Measurements from ENCODE around the gene APOD.
"Not testable (repeated sequence)": the region's sequence is repeated elsewhere in the genome, so short reads cannot be mapped to it uniquely, and the experiment has no call there.

APOD gene

DNA sequence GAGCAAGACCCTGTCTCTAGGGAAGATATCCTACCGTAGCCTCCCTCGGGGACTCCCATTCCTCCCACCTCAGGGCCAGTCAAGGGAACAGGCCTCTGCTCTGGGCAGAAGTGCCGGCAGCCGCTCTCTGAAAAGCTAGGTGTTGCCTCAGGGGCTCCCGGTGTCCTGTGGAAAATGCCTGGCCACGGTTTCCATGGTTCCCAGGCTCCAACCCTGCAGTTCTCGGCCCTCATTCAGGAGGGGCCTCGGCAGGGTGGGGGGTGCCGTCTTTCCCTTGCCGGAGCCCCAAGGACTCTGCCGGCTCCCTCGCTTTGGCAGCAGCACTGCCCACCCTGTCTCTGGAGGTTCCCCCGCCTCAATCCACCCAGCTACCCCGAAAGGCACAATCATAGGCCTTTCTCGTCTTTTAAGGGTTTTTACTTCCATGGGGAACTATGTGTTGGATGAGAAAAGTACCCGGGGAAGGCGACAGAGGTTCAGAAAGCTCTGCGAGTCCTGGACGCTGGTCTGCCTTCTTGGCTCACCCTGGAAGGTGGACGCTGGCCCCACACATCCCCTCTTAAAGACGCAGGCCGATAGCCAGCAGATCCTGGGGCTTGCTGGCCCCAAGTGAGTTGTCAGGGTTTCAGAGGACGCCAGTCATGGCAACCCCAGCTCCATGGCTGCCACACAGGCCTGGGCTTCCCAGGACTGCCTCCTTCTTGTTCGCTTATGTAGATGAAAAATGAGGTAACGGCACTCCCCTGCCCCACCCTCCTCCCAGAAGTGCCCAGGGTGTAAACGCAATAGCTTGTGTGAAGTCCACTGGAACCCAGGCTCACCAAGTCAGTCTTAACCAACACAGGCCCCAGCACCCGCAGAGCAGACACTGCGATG, 34.3 kb upstream of the APOD start:
- DNase-seq: not testable (repeated sequence)

DNA sequence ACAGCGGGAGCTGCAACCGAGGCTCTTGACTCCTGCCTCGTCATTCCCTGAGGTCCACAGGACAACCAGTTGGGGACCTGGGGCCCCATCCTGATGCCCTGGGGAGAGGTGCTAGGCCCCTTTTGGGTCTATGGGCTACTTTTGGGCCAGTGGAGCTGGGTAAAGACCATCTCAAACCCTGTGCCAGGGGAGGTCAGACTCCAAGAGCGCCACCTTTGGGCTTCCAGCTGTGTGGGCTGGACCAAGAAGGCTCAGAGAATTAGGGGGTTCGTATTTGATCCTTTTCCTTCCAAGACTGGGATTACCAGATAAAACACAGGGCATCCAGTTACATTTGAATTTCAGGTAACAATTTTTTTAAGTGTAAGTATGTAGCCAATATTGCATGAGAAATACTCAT, 33.4 kb upstream of the APOD start:
- not testable (repeated sequence) for DNase-seq

DNA sequence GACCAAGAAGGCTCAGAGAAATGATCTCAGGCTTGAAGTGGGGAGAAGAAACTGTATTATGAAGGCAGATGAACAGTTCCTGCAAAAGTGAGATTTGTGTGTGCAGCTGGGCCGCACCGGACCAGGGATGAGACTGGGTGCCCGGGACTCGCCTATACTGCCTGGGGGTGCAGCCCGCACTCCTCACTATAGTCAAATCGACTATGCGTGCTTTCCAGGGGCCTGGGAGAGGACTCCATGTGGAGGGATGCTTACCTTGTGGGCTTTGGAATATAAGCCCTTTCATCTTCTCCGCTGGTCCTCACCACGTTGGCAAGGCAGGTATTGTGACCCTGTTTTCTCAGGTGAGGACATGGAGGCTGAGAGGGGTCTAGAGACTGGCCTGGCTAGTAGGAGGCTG, 32.9 kb upstream of the APOD start:
- no peak for DNase-seq

DNA sequence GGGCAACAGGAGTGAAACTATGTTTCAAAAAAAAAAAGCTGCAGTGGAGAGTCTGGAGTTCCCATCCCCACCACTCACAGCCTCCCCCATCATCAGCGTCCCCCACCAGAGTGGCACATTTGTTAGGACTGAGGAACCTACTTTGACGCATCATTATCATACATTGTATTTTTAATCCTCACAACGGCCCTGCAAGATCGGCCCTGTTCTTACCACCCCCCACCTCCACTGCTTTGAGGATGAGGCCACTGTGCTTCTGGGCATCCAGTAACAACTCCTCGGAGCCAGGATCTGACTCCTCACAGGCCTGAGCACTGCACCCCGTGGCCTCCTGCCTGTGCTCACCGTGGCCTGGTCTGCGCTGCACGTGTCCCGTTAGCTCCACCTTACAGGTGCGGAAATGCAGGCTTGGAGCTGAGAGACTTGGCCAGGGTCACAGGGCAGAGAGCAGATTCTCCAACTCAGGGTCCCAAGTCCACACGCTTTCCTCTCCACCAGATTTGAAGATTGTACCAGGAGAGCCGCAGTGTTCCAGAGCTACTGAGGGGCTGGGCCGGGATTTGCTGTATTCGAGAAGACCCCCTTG, 32.3 kb upstream of the APOD start:
- not testable (repeated sequence) for DNase-seq

DNA sequence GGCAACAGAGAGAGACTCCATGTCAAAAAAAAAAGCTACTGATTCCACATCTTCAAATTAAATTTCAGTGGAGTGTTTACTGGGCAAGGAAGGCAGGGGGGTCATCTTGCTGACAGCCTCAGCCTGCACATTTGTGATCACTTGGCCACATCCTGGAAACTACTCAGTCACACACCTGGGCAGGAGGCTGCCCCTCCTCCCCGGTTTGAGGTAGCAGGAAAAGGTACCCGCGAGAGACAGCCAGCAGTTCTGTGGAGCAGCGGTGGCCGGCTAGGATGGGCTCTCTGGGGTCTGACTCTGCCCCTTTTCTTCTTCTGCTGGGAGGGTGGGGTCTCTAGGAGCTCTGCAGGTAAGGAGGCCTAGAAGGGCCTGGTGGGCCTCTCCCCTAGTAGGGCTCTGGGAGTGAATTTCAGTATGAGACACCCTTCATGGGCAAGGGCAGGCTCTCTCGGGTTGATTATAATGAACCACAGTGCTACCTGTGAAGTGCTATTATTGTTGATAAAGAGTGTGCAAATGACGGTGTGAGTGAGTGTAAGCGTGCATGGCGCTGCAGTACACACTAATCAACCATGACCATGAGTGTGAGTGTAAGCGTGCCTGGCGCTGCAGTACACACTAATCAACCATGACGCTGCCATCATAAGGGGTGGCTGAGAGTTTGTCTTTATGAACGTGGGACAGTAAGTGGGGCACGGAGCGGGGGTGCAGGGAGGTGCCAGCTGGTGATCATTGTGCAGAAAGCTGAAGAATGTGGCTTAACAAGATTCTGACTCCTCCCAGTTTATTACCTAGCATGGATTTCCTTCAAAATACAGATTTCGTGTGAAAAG, 31.1 kb upstream of the APOD start:
- DNase-seq: not testable (repeated sequence)

DNA sequence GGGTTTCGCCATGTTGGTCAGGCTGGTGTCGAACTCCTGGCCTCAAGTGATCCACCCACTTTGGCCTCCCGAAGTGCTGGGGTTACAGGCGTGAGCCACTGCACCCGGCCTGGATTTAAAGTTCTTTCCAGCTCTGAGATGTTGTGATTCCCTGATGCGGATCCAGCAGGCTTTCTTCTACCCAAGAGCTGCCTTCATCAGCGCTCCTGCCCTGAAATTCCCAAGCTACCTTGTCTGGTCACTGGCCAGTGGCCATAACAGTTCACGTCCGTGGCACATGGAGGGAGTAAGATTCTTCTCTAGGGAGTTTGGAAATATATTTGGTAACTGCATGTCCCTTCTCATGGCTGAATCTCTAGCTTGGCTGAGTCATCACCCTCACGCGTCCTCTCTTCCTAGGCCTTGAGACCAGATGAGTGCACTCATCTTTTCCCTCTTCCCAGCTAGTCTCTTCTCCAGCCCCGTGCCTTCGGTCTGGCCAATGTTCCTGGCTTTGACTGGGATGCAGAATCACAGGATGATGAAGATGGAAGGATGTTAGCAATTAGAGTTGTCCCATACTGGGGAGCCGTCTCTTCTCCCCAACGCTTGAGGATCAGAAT, 29.8 kb upstream of the APOD start:
- DNase-seq: no peak

DNA sequence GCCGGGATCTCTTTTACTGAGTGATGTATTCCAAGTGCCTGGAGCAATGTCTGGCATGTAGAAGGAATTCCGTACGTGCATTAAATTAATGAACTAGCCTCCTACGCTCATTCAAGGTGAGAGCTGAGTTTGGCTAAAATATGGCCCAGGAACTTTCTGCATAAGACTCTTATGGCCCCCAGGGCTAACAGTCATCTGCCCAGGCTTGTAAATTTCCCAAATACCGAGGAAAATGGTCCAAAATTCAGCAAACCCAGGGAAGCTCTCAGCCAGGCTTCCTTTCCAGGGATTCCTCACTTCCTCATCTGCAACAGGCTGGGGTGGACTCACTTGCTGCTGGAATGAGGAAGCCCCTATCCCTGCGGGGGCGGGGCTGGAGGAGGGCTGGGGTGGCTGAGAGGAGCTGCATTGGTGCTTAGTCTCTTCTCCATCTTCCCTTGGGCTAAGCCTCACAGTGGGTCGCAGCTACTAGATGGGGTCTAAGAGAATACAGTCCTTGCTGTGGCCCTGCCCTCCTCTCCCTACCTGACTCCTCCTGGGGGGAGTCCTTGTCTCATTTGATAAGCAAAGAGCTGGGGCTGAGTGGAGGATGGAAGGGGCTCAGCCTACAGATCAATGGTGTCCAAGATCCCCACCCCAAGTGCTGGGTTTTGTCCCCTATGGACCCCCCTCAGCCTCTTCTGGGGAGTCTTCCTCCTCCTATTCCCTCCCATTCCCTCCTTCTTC, 28.5 kb upstream of the APOD start:
- no peak for DNase-seq

DNA sequence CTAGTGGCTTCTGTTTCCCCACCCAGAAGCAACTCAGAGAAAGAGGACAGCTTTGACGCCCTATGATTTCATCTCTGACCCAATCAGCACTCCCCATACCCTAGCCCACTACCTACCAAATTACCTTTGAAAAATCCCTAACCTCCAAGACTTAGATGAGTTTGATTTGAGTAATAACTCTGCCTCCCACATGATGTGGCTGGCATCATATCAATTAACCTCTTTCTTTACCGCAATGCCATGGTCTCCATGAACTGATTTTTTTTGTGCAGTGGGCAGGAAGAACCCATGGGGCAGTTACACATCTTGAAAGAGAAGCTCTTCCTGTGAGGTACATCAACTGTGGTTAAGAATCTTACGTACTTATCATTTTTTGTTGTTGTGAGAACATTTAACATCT, 25.5 kb upstream of the APOD start:
- no peak for DNase-seq

DNA sequence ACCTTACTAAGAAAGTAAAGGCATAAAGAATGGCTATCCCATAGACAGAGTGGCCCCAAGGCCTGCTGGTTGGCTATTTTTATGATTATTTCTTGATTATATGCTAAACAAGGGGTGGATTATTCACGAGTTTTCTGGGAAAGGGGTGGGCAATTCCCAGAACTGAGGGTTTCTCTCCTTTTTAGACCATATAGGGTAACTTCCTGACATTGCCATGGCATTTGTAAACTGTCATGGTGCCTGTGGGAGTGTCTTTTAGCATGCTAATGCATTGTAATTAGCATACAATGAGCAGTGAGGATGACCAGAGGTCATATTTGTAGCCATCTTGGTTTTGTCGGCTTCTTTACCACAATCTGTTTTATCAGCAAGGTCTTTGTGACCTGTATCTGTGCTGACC, 18.0 kb upstream of the APOD start:
- not testable (repeated sequence) for DNase-seq

DNA sequence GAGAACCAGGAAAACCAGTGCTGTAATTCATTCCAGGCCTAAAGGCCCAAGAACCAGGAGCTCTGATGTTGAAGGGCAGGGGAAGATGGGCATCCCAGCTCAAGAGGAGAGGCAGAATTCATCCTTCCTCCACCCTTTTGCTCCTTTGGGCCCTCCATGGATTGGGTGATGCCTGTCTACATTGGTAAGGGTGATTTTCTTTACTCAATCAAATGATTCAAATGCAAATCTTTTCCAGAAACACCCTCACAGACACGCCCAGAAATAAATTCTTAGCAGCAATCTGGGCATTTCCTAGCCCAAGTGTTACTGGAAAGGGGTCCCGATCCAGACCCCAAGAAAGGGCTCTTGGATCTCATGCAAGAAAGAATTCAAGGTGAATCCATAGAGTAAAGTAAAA, 17.6 kb upstream of the APOD start:
- DNase-seq: no peak

DNA sequence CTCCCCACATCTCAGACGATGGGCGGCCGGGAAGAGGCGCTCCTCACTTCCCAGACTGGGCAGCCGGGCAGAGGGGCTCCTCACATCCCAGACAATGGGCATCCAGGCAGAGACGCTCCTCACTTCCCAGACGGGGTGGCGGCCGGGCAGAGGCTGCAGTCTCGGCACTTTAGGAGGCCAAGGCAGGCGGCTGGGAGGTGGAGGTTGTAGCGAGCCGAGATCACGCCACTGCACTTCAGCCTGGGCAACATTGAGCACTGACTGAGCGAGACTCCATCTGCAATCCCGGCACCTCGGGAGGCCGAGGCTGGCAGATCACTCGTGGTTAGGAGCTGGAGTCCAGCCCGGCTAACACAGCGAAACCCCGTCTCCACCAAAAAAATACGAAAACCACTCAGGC, 16.2 kb upstream of the APOD start:
- DNase-seq: not testable (repeated sequence)

DNA sequence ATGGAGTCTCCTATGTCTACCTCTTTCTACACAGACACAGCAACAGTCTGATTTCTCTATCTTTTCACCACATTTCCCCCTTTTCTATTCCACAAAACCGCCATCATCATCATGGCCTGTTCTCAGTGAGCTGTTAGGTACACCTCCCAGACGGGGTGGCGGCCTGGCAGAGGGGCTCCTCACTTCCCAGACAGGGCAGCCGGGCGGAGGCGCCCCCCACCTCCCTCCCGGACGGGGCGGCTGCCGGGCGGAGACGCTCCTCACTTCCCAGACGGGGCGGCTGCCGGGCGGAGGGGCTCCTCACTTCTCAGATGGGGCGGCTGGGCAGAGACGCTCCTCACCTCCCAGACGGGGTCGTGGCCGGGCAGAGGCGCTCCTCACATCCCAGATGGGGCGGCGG, 15.8 kb upstream of the APOD start:
- DNase-seq: not testable (repeated sequence)

DNA sequence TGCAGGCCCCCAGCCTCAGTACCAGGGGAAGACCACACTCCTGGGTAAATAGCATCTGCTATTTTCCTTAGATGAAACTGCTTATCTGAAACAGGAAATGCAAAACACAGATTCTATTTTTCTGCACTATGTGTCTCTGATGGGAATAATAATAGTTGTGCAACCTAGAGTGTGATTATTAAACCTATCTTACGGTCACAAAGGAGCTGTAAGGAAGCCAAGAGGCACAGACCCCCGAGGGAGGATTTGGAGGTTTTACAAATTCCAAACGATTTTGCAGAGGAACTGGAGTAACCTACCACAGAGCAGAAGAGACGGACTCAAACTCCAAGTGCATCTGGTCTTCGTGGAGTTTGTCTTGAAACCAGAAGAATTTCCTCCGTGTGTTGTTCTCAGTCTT, 14.1 kb upstream of the APOD start:
- no peak for DNase-seq

DNA sequence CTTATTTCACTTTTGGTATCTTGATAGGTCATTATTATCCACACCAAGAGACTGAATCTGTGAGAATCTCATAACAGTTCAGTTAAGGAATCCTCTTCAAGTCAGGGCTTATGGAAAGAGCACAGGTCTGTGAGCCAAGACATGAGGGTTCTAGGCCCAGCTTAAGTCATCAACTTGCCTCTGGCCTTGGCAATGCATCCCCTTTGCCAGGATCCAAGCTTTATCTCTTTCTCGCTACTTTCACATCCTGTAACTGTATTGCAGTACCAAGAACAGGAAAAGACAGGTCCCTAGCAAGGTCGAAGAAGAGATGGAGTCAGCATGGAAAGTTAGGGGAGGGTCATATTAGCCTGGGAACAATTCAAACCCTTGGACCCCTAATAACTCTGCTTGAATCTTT, 13.5 kb upstream of the APOD start:
- DNase-seq: no peak

DNA sequence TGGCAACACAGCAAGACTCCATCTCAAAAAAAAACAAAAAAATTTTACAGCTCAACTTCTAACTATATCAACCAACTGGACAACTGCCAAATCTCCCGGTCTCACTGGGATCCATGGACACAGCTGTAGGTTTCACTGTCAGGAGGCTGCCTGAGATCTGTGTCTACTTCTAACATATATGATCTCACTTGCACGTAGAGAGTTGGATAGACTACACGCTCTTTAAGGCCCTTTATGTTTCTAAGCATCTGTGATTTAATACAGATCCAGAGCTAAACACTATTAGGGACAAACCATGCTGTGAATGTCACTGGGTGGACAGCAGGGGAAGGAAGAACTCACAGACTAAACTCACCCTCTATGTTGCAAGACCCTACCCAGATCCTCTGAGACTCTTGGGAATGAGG, 13.0 kb upstream of the APOD start:
- no peak for DNase-seq

DNA sequence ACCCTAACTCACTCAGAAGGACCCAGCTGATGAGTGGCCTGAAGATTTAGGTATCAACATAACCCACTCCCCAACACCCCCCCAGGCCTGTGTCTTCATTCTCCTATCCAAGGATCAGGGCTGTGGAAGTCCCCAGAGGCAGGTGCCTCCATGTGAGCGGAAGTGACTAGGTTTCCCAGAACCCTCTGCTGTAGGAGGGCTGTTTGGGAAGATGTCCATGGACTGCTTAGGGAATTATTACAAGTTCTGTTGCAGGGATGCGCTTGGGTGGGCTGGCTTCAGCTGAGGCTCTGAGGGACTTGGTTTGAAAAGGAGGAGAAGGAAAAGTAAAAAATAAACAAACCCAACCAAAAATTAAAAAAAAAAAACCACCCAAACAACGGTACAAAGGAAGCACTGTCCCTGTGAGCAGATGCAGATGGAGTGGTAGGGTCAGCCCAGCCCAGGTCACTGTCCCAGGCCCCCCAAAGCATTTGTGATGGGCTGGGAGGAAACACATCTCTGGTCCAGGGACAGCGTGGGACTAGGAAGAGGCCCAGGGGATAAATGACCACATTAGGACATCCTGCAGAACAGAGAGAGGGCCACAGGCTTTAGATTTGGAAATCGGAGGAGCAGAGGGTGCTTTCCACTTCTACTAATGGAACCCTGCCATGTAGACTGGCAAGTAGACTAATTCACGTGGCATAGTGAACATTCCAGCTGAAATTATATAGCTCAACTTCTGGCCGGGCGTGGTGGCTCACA, 12.2 kb upstream of the APOD start:
- DNase-seq: no peak

DNA sequence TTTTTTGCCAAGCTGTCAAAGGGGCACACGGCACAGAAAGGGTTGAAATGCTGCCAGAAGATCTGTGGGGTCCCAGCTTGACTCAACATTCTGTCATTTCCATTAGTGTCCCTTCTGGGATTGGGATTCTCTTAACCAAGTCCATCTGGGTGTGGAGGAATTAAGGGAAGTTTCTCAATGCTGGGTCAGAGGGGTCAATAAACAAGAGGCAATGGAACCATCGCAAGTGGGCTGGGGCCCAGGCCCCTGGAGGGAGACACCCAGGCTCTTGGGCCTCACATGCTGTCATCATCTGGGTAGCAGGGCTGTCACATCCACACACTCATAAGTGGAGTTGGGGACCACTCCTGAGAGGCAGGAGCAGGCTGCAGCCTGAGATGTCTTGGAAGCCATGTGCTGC, 8.1 kb upstream of the APOD start:
- DNase-seq: no peak

DNA sequence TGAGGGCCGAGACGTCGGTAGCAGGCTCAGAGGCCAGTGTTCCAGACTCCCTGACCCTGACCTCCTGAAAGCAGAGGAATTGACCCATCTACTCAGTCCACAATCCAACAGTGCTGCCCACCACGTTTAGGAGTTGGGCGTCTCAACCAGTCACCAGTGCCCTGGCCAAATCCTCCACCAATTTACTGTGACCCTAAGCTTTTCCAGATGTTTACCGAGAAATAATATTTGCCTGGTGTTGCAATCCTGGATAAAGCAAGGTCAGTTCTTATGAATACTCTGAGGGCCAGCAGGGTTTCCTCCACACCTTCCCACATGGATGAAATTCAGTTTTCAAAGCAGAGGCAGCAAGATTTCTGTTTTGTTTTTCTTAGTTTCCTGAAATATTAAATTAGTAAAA, 7.5 kb upstream of the APOD start:
- DNase-seq: no peak

DNA sequence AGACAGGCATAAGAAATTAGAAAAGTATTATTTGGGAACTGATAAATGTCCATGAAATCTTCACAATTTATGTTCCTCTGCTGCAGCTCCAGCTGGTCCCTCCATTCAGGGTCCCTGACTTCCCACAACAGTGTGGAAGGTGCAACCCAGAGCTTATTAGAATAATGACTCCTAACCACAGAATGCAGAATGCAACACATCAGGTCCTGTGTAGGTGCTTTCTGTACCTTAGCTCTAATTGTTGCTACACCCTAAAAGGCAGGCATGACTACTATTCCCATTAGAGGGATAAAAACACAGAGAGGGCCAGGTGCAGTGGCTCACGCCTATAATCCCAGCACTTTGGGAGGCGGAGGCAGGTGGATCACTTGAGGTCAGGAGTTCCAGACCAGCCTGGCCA, 6.6 kb upstream of the APOD start:
- not testable (repeated sequence) for DNase-seq

DNA sequence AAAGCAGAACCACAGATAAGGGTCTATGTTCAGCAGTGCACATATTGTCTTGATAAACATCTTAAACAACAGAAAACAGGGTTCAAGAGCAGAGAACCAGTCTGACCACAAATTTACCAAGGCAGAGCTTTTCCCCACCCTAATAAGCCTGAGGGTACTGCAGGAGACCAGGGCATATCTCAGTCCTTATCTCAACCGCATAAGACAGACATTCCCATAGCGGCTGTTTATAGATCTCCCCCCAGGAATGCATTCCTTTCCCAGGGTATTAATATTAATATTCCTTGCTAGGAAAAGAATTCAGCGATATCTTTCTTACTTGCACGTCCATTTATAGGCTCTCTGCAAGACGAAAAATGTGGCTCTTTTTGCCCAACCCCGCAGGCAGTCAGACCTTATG, 6.1 kb upstream of the APOD start:
- DNase-seq: not testable (repeated sequence)

Measured in amygdala (tissue), 56 donors.